HL-60/S4 (cell line): ENCODE data around the gene CFAP54.

ENCODE experiments used
- in situ Hi-C: fragments of 300-500 bp; cut with MboI; formaldehyde crosslinking; loops from 2 replicates; pipeline ENCODE4 v1.14.3; 2022; ENCODE audit warnings: low sequenced_read_pairs

The CFAP54 gene

DNA sequence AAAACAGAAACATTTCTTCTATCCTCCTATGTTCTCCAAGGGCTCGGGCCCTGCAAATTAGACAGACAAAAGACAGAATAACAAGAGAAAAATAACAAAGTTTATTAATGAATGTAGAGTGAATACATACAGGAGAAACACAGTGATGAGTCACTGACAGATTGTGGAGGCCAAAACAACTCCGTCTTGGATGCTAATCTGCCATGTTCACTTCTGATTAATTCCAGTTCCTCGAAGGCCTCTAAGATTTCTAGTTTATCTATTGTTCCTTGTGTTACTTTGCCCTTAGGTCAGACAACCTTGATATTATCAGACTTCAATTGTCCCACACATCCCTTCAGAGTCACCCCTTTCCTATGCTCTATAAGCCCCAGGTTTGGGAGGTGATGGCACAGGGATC, 390.8 kb downstream of the CFAP54 start:
- in situ Hi-C loops, result no loop called here

DNA sequence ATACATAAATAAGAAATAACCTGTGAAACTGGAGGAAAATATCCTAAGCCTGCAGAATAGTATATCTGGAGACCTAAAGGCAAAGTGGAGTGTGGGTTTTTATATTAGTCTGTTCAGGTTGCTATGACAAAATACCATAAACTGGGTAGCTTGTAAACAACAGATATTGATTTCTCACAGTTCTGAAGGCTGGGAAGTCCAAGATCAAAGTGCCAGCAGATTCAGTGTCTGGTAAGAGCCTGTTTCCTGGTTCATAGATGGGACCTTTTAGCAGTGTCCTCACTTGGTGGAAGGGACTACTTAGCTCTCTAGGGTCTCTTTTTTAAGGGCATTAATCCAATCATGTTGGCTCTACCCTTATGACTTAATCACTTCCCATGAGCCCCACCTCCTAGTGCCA, 392.2 kb downstream of the CFAP54 start:
- in situ Hi-C loops, result no loop called here

DNA sequence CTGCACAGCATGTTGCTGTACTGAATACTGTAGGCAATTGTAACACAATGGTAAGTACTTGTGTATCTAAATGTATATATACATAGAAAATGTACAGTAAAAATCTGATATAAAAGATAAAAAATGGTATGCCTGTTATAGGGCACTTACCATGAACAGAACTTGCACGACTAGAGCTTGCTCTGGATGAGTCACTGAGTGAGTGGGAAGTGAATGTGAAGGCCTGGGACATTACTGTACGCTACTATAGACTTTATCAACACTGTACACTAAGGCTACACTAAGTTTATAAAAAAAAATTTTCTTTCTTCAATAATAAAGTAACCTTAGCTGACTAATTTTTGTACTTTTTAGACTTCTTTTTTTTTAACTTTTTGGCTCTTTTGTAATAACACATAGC, 393.5 kb downstream of the CFAP54 start:
- in situ Hi-C loops, result no loop called here

DNA sequence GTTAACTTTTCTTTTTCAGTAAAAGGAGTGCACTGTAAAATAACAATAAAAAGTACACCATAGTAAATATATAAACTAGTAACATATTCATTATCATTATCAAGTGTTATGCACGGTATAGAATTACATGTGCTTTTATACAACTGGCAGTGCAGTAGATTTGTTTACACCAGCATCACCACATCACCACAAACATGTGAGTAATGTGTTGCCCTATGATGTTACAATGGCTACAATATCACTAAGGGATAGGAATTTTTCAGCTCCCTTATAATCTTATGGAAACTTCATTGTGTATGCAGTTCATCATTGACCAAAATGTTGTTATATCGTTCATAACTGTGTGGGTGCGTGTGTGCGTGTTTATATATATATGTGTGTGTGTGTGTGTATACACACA, 394.2 kb downstream of the CFAP54 start:
- in situ Hi-C loops, result no loop called here

DNA sequence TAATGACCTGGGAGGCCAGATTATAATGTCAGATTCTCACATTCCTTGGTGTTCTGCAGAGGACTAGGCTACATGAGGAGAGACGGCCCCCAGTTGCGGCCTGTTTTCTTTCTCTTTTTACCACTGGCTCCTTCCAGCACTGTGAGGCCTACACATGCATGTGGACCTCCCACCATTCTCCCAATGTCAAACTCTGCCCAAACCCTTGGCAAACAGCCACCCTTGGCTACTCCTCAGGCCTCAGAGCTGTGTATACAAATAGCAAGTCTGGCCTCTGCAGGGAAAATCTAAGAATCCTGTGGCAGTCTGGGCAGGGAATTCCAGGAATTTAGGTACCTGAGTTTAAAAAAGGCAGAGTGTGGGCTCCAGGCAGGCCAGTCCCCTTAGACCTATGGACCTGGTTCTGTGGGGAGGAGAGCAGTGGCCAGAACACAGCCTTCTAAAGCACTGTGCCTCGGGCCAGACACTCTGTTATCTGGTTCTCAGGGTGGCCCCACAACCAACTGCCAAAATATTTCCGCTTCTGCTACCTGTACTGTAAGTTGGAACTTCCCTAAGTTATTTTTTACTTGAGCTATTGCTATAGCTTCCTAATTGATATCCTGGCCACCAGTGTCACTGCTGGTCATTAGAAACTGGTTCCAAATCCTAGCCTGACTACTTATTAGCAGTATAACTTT, 397.8 kb downstream of the CFAP54 start:
- in situ Hi-C loops, result no loop called here

DNA sequence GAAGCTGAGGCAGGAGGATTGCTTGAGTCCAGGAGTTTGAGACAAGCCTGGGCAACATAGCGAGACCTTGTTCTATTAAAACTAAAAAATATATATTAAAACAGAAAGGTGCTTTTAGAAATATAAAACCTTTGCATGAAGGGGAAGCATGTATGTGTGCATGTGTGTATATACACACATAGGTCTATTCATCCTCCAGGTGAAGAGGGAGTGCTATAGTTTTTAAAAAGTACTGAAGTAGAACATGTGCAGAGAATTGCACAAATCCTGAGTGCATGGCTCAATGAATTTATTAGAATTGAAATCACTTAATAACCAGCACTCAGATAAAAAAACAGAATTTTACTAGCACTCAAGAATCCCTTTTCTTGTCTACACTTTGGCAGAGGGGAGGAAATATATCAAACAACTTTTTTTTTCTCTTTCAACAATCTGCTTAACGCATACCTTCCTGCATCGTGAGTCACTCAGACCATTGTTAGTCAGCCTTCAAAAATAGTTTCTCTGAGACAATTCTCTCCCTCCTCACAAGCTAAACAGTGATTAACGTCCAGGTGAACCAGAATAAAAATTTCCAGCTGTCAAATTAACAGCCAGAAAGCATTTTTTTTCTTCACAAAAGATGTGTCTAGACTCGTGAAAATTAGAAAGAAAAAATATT, 400.0 kb downstream of the CFAP54 start:
- in situ Hi-C loops, result no loop called here

DNA sequence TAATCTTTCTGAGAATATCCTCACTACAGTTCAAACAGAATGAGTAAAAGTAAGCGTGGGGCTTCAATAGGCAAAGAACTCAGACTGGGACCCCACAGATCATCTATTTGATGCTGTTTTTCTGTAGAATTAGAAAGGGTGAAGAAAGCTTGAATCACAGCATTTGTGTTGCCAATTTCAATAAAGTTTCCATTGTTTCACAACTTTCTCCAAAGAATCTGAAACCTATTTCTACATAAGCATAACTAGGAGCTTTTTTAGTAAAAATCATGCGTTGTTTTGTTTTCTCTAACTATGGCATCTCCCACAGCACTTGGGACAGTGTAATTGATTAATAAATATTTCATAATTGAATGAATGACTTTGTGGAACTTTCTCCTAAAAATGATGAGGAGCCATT, 401.0 kb downstream of the CFAP54 start:
- in situ Hi-C loops, result no loop called here

DNA sequence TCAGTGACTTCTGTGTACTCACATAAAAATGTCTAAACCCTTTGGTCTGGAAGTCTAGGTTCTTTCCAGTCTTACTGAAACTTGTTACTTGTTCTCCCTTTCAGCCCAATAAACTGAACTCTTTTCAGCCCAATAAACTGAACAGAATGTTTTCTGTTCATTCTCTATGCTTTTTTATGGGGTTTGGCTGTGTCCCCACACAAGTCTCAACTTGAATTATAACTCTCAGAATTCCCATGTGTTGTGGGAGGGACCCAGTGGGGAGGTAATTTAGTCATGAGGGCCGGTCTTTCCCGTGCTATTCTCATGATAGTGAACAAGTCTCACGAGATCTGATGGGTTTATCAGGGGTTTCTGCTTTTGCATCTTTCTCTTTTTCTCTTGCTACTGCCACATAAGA, 402.7 kb downstream of the CFAP54 start:
- in situ Hi-C loops, result no loop called here

DNA sequence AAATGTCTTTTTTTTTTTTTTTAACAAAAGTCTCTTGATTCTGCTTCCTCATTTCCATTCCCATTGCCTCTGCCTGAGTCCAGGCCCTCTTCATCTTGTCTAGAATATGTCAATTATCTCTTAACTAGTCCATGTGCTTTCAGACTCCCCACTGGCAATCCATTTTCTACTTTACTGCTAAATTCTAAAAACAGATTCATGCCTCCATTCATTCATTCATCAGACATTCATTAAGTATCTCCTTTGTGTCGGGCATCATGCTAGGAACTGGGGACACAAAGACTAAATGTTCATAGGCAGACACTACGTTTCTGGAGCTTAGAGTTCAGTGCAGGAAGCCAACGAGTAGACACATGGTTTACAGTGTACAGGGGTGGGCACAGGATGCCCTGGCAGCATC, 408.0 kb downstream of the CFAP54 start:
- in situ Hi-C loops, result no loop called here

DNA sequence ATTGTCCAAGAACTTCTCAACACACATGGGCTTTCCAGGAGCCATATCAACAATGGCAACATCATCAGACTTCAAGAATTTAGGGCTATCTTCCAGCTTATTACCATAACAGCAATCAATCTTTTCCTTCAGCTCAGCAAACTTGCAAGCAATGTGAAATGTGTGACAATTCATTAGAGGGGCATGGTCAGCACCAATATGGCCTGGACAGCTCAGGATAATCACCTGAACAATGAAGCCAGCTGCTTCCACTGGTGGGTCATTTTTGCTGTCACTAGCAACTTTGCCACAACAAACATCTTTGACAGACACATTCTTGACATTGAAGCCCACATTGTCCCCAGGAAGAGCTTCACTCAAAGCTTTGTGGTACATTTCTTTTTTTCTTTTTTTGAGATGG, 411.8 kb downstream of the CFAP54 start:
- in situ Hi-C loops, result no loop called here

DNA sequence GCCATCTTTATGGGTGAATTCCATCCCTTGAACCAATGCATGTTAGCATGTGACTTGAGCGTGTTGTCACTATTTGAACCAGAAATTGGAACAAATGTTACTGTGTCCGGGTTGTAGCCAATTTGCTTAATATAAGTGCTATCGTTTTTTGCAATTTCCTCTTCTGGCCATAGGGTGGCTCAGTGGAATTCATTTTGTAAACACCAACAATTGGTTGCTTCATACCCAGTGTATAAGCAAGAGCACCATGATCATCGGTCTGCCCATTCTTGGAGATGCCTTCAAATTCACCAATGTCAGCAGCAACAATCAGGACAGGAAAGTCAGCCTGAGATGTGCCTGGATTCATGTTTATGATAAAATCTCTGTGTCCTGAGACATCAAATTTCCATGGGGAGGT, 412.7 kb downstream of the CFAP54 start:
- in situ Hi-C loops, result no loop called here

DNA sequence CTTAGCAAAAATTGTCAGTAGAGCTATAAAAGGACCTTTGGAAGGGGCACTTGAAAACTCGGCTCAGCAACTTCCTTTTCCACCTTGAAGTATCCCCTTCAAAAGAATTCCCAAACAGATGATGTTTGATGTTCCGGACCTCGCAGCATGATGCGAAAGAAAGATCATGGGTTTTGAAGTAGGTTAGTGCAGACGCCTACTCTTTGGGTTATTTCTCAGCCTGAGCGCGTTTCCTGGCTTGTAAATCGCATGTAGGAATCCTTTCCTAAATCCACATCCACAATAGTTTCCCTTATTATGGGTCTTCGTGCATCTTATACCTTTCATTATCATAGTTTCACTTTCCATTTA, 417.1 kb downstream of the CFAP54 start:
- in situ Hi-C loops, result no loop called here

DNA sequence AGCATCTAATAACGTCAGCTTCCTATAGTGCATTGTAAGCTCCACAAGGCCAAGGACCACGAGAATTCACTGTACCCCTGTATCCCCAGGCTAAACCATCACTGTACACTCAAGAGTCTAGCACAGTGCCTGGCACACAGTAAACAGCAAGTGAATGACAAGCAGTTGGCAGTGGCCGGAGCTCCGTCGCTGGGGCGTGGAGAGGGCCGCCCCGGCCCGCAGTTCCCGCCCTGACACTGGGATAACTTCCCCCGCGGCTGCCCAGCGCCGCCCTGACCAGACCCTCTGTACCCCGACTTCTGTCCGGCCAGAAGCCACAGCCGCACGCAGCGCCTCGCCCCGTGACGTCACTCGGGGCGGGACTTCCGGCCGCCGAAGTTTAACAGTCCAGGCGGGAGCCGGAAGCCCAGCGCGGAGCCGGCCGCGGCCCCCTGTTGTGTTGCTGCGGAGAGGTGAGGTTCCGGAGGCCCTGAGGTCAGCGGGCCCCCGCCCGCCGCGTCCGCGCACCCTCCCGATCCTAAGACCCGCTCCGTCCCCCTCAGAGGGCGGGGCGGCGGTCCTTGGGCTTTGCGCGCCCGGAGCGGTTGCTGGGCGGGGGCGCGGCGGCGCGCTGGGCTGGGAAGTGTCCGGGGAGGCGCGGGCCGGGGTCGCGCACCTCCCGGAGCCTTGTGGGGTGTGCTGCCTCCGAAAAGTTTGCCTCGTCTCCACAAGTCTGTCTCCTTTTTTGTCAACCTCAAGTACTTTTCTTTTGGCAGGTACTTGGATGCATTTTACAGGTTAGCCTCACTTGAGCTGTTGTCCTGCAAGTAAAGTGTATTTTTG, 417.7 kb downstream of the CFAP54 start, which contains the start of gene NEDD1:
NEDD1 (plus strand) TSS at position 409 of the 822 bp plus-strand sequence. CDS start 2,503 bp downstream, outside the sequence.
- in situ Hi-C loops, result no loop called here

DNA sequence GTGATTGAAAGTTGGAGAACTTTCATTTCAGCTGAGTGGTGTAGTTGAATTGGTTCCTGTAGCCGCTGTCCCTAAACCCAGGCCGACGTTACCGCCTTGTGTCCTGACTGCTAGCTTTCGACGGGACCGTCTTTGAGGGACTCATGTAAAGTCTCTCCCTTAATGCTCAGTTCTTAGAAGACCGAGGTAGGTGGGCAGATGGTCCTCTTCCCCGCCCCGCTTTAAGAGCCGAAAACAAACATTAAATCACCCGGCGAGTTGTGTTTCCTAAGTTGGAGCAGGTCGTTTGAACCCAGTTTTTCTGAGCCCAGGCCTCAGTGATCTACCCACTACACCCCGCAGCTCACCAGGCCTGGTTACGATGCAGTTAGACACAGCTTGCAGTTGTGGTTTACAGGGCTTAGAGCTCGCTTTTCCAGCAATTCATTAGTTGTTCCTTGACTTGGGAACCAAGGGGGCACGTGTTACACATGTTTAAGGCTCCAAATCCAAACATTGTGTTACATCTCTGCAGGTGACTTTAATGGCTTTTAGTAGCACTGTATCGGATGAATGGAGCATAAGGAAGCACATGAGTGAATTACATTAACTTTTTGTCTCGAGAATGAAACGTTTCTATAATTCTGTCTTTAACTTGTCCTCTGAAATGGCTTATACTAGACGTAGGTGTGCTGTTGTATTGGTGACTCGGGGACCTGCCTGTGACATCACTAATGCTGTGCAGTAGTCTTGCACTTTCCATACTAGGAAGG, 418.5 kb downstream of the CFAP54 start:
- in situ Hi-C loops, result no loop called here

DNA sequence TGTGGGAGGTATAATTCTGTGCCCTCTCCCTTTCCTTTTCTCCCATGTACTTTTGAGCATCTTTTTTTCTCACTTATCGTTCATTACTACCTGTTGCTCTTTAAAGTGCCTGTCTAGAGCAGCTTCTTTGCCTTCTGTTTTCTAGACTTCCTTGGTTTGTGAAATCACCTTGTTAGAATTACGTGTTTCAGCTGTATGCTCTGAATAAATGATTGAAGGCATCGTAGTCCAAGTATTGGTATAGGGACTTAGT, 419.0 kb downstream of the CFAP54 start:
- in situ Hi-C loops, result no loop called here

DNA sequence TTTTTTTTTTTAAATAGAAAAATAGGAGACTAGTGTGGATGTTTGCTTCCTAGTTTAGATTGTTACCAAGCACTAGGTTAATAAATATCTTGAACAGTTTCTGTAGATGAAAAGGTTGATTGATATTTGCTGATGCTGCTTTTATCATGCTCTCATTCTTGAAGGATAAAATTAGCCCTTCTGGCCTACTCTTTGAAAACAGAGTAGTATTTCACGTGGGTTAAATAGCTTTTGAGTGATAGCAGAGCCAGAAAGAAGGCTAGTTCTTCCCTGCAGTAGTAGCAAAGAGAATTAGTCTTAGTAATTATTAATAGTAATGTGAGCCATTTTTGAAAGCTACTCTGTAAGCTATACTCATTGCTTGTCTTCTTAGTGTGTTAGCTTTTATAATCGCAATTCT, 422.9 kb downstream of the CFAP54 start:
- in situ Hi-C loops, result no loop called here

DNA sequence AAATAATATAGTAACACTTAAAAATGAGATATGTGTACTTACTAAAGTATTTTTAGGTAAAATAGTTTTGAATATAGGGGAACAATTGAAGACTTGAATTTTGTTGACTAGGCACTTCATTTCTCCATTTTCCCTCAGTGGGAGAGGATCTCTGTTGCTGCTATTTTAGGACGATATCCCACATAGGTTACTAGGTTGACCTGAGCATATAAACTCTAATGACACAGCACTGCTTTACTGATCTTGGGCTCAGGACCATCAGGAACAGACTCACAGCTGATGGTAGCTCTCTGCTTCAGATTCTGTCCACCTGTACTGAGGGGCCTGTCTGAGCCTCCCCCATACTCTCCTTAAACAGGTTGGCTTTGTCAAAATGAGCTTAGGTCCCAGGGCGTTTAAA, 423.6 kb downstream of the CFAP54 start:
- in situ Hi-C loops, result no loop called here

DNA sequence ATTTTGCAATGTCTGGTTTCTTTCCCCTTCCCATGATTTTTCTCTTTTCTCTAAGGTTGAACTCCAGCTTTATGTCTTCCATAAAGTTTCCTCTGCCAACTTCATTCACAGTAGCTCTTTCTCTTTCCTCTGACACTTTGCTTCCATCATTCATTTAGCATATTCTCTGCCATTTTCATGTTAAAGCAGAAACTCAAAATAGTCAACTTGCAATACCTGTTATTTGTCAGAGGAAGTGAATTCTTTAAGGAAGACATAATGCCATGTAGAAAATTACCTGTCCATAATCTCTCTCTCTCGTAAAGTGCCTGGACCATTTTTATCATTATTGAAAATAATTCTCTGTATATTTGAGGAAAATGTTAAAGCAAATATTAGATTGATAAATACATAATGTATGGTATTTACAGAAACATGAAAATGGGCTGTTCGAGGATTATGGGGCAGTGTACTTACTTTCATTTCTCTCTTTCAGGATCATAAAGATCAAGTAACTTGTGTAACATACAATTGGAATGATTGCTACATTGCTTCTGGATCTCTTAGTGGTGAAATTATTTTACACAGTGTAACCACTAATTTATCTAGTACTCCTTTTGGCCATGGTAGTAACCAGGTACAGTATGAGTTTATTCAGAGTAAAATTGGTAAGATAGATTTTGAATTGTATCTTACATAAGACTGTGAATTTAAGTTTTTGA, 430.3 kb downstream of the CFAP54 start:
- in situ Hi-C loops, result no loop called here
